ENCODE data around the gene SH3PXD2B. TPM values are rescaled to one million over a fixed set of nuclear protein-coding genes. Genes with fewer than 3 reads are reported as not detected.

The SH3PXD2B gene
- total and polyA plus RNA-seq, 2 donors (not counting 1 experiment from before 2014, with no cell fraction given) = not detected

- intact Hi-C loops (cut with micrococcal nuclease) = no loop called here
- 93% methylated on average over 3 of the region's 11 CpGs for WGBS (ENCODE audit: insufficient coverage)
- no peak overlapping the region for H3K4me3 Mint-ChIP-seq
- Histone ChIP-seq H3K27me3 (replicated peaks in 1 of 4; ENCODE audit: control extremely low read depth in 1 of 4, control insufficient read depth in 3 of 4, insufficient read depth in 4 of 4, low read length in 3 of 4) (no peaks in the 10 kb centered on the region), H3K36me3 (replicated peaks in 1 of 2; ENCODE audit: control extremely low read depth in 1 of 2, control insufficient read depth in 1 of 2, extremely low read depth in 1 of 2, insufficient read depth in 2 of 2, low read length in 1 of 2) (no peaks in the 10 kb centered on the region), H3K79me2 (ENCODE audit: control insufficient read depth, insufficient read depth, low read length) (no peaks in the 10 kb centered on the region), H3K9ac (ENCODE audit: low read length) (no peak overlapping the region), H3K4me1 (ENCODE audit: control insufficient read depth in 2 of 2, insufficient read depth in 2 of 2, low read length in 2 of 2) (no peaks in the 10 kb centered on the region), H3K9me3 (ENCODE audit: control extremely low read depth in 1 of 3, control insufficient read depth in 2 of 3, insufficient read depth in 1 of 3, low read length in 2 of 3) (no peaks in the 10 kb centered on the region), H3K27ac (ENCODE audit: low read length in 2 of 2) (no peak overlapping the region), H2AFZ (ENCODE audit: insufficient read depth, low read depth, low read length, poor library complexity, severe bottlenecking) (no peak overlapping the region), H3K4me2 (replicated peaks; ENCODE audit: low read depth, low read length, poor library complexity, severe bottlenecking) (no peak overlapping the region), H4K20me1 (ENCODE audit: control insufficient read depth, insufficient read depth, low read length, poor library complexity, severe bottlenecking) (no peaks in the 10 kb centered on the region), H3K4me3 (ENCODE audit: control extremely low read depth in 1 of 5, extremely low read depth in 1 of 5, insufficient read depth in 1 of 5, low read depth in 2 of 5, low read length in 4 of 5) (no peak overlapping the region)
- no peak for DNase-seq
- ATAC-seq (ENCODE audit: low read depth) = no peak
- ChIA-PET POLR2A (interaction anchor here (0.6 kb wide), 1 partner anchor 643 kb away, joined by 4 read pairs; no protein-coding TSS in a partner anchor), CTCF (no interaction called here)
- H3K4me1 Mint-ChIP-seq = peaks cover 3% of the 10 kb centered on the region
- no peaks in the 10 kb centered on the region for H3K9me3 Mint-ChIP-seq (ENCODE audit: insufficient read depth)
- TF ChIP-seq EZH2 (IDR thresholded peaks at IDR 0.05; ENCODE audit: borderline replicate concordance, insufficient read depth, low read depth, low read length, poor library complexity, severe bottlenecking) = no peak
- no peak for TF ChIP-seq CTCF (IDR thresholded peaks at IDR 0.05)
- H3K27ac Mint-ChIP-seq = no peak overlapping the region
- peaks cover 3% of the 10 kb centered on the region for H3K27me3 Mint-ChIP-seq
Measured at GRCh38 chr5:172315587-172316493, 138.5 kb downstream of the SH3PXD2B start.

- ChIA-PET POLR2A (no interaction called here), CTCF (no interaction called here)
- no peak for TF ChIP-seq CTCF (IDR thresholded peaks at IDR 0.05)
- no peak for TF ChIP-seq EZH2 (IDR thresholded peaks at IDR 0.05; ENCODE audit: borderline replicate concordance, insufficient read depth, low read depth, low read length, poor library complexity, severe bottlenecking)
- Histone ChIP-seq H3K4me1 (ENCODE audit: control insufficient read depth in 2 of 2, insufficient read depth in 2 of 2, low read length in 2 of 2) (no peaks in the 10 kb centered on the region), H4K20me1 (ENCODE audit: control insufficient read depth, insufficient read depth, low read length, poor library complexity, severe bottlenecking) (no peaks in the 10 kb centered on the region), H3K36me3 (replicated peaks in 1 of 2; ENCODE audit: control extremely low read depth in 1 of 2, control insufficient read depth in 1 of 2, extremely low read depth in 1 of 2, insufficient read depth in 2 of 2, low read length in 1 of 2) (no peaks in the 10 kb centered on the region), H3K9ac (ENCODE audit: low read length) (no peak overlapping the region), H3K4me3 (ENCODE audit: control extremely low read depth in 1 of 5, extremely low read depth in 1 of 5, insufficient read depth in 1 of 5, low read depth in 2 of 5, low read length in 4 of 5) (no peak overlapping the region), H3K27me3 (replicated peaks in 1 of 4; ENCODE audit: control extremely low read depth in 1 of 4, control insufficient read depth in 3 of 4, insufficient read depth in 4 of 4, low read length in 3 of 4) (no peaks in the 10 kb centered on the region), H3K27ac (ENCODE audit: low read length in 2 of 2) (no peak overlapping the region), H3K4me2 (replicated peaks; ENCODE audit: low read depth, low read length, poor library complexity, severe bottlenecking) (no peak overlapping the region), H3K9me3 (ENCODE audit: control extremely low read depth in 1 of 3, control insufficient read depth in 2 of 3, insufficient read depth in 1 of 3, low read length in 2 of 3) (no peaks in the 10 kb centered on the region), H2AFZ (ENCODE audit: insufficient read depth, low read depth, low read length, poor library complexity, severe bottlenecking) (no peak overlapping the region), H3K79me2 (ENCODE audit: control insufficient read depth, insufficient read depth, low read length) (no peaks in the 10 kb centered on the region)
- ATAC-seq (ENCODE audit: low read depth) = no peak
- intact Hi-C loops (cut with micrococcal nuclease) = no loop called here
- Mint-ChIP-seq H3K27me3 (peaks cover 3% of the 10 kb centered on the region), H3K4me1 (no peaks in the 10 kb centered on the region), H3K27ac (no peak overlapping the region), H3K9me3 (ENCODE audit: insufficient read depth) (no peaks in the 10 kb centered on the region), H3K4me3 (no peak overlapping the region)
- DNase-seq = no peak
- 83% methylated on average over 2 of the region's 4 CpGs for WGBS (ENCODE audit: insufficient coverage)
Measured at GRCh38 chr5:172313915-172314314, 140.4 kb downstream of the SH3PXD2B start.

Measured in B cell (primary cell).